Karpas-422 (cell line): Measurements from ENCODE around the gene CYP3A5. TPM values are rescaled to one million over a fixed set of nuclear protein-coding genes. Genes with fewer than 3 reads are reported as not detected.
"Not testable (repeated sequence)": the region's sequence is repeated elsewhere in the genome, so short reads cannot be mapped to it uniquely, and the experiment has no call there.

Experiments used
- DNase-seq: peaks from one replicate; pipeline ENCODE4 v3.0.0-alpha.2; 2015
- H2AFZ ChIP-seq: fragments of 200-600 bp; sonication (generic); 2 replicates; pipeline ENCODE4 v1.6.1; 2014; ENCODE audit warnings: antibody characterized with exemption, low read length, mixed read lengths
- H3K27ac ChIP-seq: fragments of 200-600 bp; sonication (generic); 2 replicates; pipeline ENCODE4 v1.5.1; 2014; ENCODE audit warnings: mild to moderate bottlenecking, low read length, moderate library complexity
- H3K27me3 ChIP-seq: fragments of 200-600 bp; sonication (generic); 2 replicates; pipeline ENCODE4 v1.6.1; 2014; ENCODE audit warnings: low read length, mixed read lengths
- H3K36me3 ChIP-seq: fragments of 200-600 bp; sonication (generic); 2 replicates; pipeline ENCODE4 v1.6.1; 2014; ENCODE audit warnings: low read length, mixed read lengths; ENCODE audit not compliant: insufficient read depth
- H3K4me1 ChIP-seq: fragments of 200-600 bp; sonication (generic); 2 replicates; pipeline ENCODE4 v1.6.1; 2014; ENCODE audit warnings: mild to moderate bottlenecking, low read length, mixed read lengths
- H3K4me2 ChIP-seq: fragments of 200-600 bp; sonication (generic); 2 replicates; pipeline ENCODE4 v1.6.1; 2014; ENCODE audit warnings: low read length, low read depth, mild to moderate bottlenecking; ENCODE audit not compliant: poor library complexity, severe bottlenecking
- H3K4me3 ChIP-seq: fragments of 200-600 bp; sonication (generic); 2 replicates; pipeline ENCODE4 v1.5.1; 2014; ENCODE audit warnings: mild to moderate bottlenecking, antibody characterized with exemption, low read length, mixed read lengths
- H3K79me2 ChIP-seq: fragments of 200-600 bp; sonication (generic); 2 replicates; pipeline ENCODE4 v1.6.1; 2014; ENCODE audit warnings: mild to moderate bottlenecking, low read length, mixed read lengths
- H3K9ac ChIP-seq: fragments of 200-600 bp; sonication (generic); 2 replicates; pipeline ENCODE4 v1.6.0; 2014; ENCODE audit warnings: low read length
- H3K9me2 ChIP-seq: fragments of 200-600 bp; sonication (generic), shearing (Covaris generic); replicated peaks from 2 replicates; pipeline ENCODE4 v1.6.0; 2014; ENCODE audit warnings: mild to moderate bottlenecking, low read length, moderate library complexity; ENCODE audit not compliant: insufficient read depth
- H3K9me3 ChIP-seq: fragments of 300-700, 200-600 bp; sonication (generic); 2 replicates; pipeline ENCODE4 v1.6.1; 2014; ENCODE audit warnings: low read length, mixed read lengths
- H4K20me1 ChIP-seq: fragments of 200-600 bp; sonication (generic); 2 replicates; pipeline ENCODE4 v1.6.1; 2014; ENCODE audit warnings: mild to moderate bottlenecking, antibody characterized with exemption, low read length, low read depth; ENCODE audit not compliant: insufficient read depth
- total RNA-seq: library from RNA; depleted of rRNA; stranded (reverse); fragments of >200 nt; shearing (Covaris generic); gene quantifications from 2 replicates; pipeline ENCODE4 v1.2.3, GENCODE V29; 2014; ENCODE audit warnings: low replicate concordance

The CYP3A5 gene
- total RNA-seq, 1 experiment from 2014 or later: not detected

DNA sequence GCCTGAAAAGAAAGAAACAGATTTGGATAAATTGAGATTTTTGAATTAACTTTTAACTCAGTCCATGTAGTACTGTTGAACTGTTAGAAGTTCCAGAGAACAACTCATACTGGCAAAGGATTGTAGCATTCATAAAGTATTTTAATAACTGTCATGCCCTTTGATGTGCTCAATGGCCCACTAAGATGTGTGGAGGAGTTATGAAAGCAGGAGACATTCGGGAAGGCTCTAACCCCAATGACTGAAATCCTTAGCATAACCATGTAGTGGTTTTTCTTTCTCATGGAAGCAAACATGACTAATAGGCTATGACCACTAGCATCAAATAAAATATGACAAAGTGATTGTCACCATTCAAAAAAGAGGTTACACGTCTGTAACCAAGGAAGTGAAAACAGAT is 29.5 kb upstream of the CYP3A5 start:
- no peaks in the 10 kb centered on the region for H3K4me1 ChIP-seq
- no peak overlapping the region for H2AFZ ChIP-seq
- H4K20me1 ChIP-seq: no peaks in the 10 kb centered on the region
- no peaks in the 10 kb centered on the region for H3K27me3 ChIP-seq
- H3K79me2 ChIP-seq: no peaks in the 10 kb centered on the region
- H3K4me3 ChIP-seq: no peak overlapping the region
- no peaks in the 10 kb centered on the region for H3K36me3 ChIP-seq
- H3K9ac ChIP-seq: no peak overlapping the region
- H3K9me3 ChIP-seq: no peaks in the 10 kb centered on the region
- no peak overlapping the region for H3K4me2 ChIP-seq
- DNase-seq: no peak
- no peaks in the 10 kb centered on the region for H3K9me2 ChIP-seq
- no peak overlapping the region for H3K27ac ChIP-seq

DNA sequence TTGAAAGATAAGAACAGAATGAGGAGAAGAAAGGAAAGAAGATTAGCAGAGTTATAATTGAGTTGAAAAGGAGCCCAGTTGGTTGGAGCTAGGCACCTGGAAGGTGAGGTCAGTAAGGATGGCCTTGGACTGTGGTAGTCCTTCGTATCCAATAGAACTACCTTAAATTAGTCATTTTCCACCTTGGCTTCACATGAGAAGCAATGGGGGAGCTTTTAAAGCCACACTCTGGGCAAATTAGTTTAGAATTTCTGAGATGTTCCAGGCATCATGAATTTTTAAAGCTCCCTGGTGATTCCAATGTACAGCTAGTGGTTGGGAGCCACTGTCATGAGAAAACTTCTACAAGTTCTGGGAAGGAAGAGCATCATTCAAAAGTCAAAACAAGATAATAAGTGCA is 27.3 kb upstream of the CYP3A5 start:
- DNase-seq: no peak
- Histone ChIP-seq H3K9me3 (no peaks in the 10 kb centered on the region), H3K79me2 (no peaks in the 10 kb centered on the region), H3K36me3 (no peaks in the 10 kb centered on the region), H2AFZ (no peak overlapping the region), H3K4me2 (no peak overlapping the region), H3K4me3 (no peak overlapping the region), H3K9me2 (no peaks in the 10 kb centered on the region), H3K27ac (no peak overlapping the region), H3K27me3 (no peaks in the 10 kb centered on the region), H3K9ac (no peak overlapping the region), H4K20me1 (no peaks in the 10 kb centered on the region), H3K4me1 (no peaks in the 10 kb centered on the region)

GRCh38 chr7:99699946-99700345 is 20.1 kb upstream of the CYP3A5 start:
- no peaks in the 10 kb centered on the region for H3K4me1 ChIP-seq
- no peak for DNase-seq
- no peak overlapping the region for H3K9ac ChIP-seq
- H3K36me3 ChIP-seq: no peaks in the 10 kb centered on the region
- no peak overlapping the region for H3K4me2 ChIP-seq
- H3K27ac ChIP-seq: no peak overlapping the region
- H3K9me3 ChIP-seq: no peaks in the 10 kb centered on the region
- H3K79me2 ChIP-seq: no peaks in the 10 kb centered on the region
- no peak overlapping the region for H3K4me3 ChIP-seq
- no peaks in the 10 kb centered on the region for H3K9me2 ChIP-seq
- no peaks in the 10 kb centered on the region for H4K20me1 ChIP-seq
- H2AFZ ChIP-seq: no peak overlapping the region
- no peaks in the 10 kb centered on the region for H3K27me3 ChIP-seq

DNA sequence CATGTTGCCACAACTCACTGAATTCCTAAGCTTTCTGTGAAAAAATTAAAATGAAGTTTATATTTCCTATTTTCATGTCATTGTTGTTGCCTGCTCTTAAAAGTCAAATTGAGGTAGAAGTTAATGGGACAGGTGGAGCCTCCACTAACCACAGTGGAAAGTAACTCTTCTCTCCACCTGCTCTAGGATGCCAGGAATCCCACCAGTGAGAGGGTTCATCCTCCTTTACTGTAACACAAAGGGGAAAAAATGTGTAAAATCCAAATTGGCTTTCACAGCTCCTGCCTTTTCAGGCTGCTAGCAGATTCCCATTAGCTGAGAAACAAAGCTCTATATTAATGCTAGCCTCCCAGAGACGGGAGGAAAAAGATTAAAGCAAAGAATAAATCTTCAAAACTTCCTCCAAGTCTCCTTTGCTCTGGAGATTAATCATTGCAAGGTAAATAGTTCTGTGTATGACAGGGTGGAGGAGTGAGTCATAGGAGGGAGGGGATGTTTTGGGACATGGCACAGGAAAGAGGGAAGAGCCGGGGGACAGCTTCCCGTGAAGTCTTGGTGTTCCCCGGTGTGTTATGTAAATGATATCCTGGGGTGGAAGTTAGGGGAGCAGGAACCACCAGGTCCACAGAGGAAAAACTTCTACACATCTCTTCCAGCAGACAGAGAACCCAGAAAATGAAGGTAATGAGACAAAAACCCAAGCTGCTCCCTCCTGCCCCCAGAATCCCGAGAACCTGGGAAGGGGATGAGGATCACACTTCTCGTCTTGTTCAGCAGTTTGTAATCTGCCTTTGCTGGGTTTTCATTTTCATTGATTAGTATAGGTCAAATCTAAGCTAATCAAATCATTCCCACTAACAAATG is 19.3 kb upstream of the CYP3A5 start:
- not testable (repeated sequence) for H3K79me2 ChIP-seq, H3K4me2 ChIP-seq, H3K9me3 ChIP-seq, H3K9ac ChIP-seq, H3K4me3 ChIP-seq, H2AFZ ChIP-seq, H3K36me3 ChIP-seq, H3K4me1 ChIP-seq, H3K27me3 ChIP-seq, H3K27ac ChIP-seq, H4K20me1 ChIP-seq, DNase-seq, H3K9me2 ChIP-seq

- no peaks in the 10 kb centered on the region for H4K20me1 ChIP-seq
- no peak overlapping the region for H3K4me2 ChIP-seq
- H3K36me3 ChIP-seq: no peaks in the 10 kb centered on the region
- no peak overlapping the region for H3K4me3 ChIP-seq
- H3K79me2 ChIP-seq: no peaks in the 10 kb centered on the region
- no peaks in the 10 kb centered on the region for H3K9me2 ChIP-seq
- no peak for DNase-seq
- no peaks in the 10 kb centered on the region for H3K27me3 ChIP-seq
- H2AFZ ChIP-seq: no peak overlapping the region
- no peak overlapping the region for H3K27ac ChIP-seq
- no peak overlapping the region for H3K9ac ChIP-seq
- no peaks in the 10 kb centered on the region for H3K4me1 ChIP-seq
- no peaks in the 10 kb centered on the region for H3K9me3 ChIP-seq
Measured at GRCh38 chr7:99694912-99695304, 15.1 kb upstream of the CYP3A5 start.

DNA sequence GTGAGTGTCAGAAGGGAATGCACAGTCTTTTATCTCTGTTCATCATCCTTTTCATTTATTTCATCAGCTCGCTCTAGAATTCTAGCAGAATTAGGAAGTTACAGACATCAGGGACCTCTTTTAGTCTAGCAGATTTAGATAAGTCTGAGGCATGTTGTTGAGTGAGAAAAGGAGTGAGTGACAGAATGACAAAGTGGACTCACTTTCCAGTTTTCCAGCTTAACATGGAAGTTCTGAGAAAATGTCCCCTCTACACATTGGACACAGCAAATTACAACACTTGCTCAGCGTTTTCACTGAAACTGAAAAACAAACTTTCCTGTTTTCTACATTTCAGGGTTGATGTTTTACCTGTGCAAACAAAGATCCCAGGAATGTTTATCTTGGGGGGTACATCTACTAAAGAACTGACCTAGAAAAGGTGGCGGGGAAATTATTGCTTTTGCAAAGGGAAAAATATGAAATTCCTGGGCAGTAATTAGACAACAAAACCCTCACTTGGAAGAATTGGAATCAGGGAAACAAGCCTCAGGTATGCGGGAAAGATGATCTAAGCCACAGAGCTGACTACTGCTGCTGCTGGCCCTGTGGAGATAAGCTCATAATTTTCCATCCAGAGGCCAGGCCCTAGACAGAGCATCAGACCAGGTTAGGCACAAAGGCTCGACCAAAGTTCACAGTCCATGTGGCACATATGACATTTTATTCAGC is 14.6 kb upstream of the CYP3A5 start:
- Histone ChIP-seq H3K4me3 (no peak overlapping the region), H3K79me2 (no peaks in the 10 kb centered on the region), H3K27ac (no peak overlapping the region), H3K9me3 (no peaks in the 10 kb centered on the region), H3K4me1 (no peaks in the 10 kb centered on the region), H3K9me2 (no peaks in the 10 kb centered on the region), H3K27me3 (no peaks in the 10 kb centered on the region), H3K9ac (no peak overlapping the region), H3K4me2 (no peak overlapping the region), H2AFZ (no peak overlapping the region), H4K20me1 (no peaks in the 10 kb centered on the region), H3K36me3 (no peaks in the 10 kb centered on the region)
- no peak for DNase-seq

- H3K9ac ChIP-seq: no peak overlapping the region
- no peaks in the 10 kb centered on the region for H3K27me3 ChIP-seq
- no peak overlapping the region for H3K4me2 ChIP-seq
- no peaks in the 10 kb centered on the region for H3K79me2 ChIP-seq
- H2AFZ ChIP-seq: no peak overlapping the region
- H4K20me1 ChIP-seq: no peaks in the 10 kb centered on the region
- no peaks in the 10 kb centered on the region for H3K36me3 ChIP-seq
- H3K9me2 ChIP-seq: no peaks in the 10 kb centered on the region
- H3K9me3 ChIP-seq: no peaks in the 10 kb centered on the region
- no peak for DNase-seq
- H3K4me3 ChIP-seq: no peak overlapping the region
- no peaks in the 10 kb centered on the region for H3K4me1 ChIP-seq
- no peak overlapping the region for H3K27ac ChIP-seq
Measured at GRCh38 chr7:99693427-99694200, 13.8 kb upstream of the CYP3A5 start.

- H4K20me1 ChIP-seq: no peaks in the 10 kb centered on the region
- H3K9me3 ChIP-seq: no peaks in the 10 kb centered on the region
- H3K27me3 ChIP-seq: no peaks in the 10 kb centered on the region
- no peak overlapping the region for H3K4me3 ChIP-seq
- DNase-seq: no peak
- no peaks in the 10 kb centered on the region for H3K9me2 ChIP-seq
- no peaks in the 10 kb centered on the region for H3K4me1 ChIP-seq
- H3K9ac ChIP-seq: no peak overlapping the region
- H3K36me3 ChIP-seq: no peaks in the 10 kb centered on the region
- no peaks in the 10 kb centered on the region for H3K79me2 ChIP-seq
- no peak overlapping the region for H3K27ac ChIP-seq
- no peak overlapping the region for H3K4me2 ChIP-seq
- H2AFZ ChIP-seq: no peak overlapping the region
Measured at GRCh38 chr7:99693100-99693426, 13.3 kb upstream of the CYP3A5 start.
